H9 (cell line): ENCODE measurements around the gene PPP2R3A. TPM values are rescaled to one million over a fixed set of nuclear protein-coding genes. Genes with fewer than 3 reads are reported as not detected.

ENCODE experiments used
- DNase-seq: peaks from one replicate; pipeline ENCODE4 v3.0.0-alpha.2; 2017
- H2AFZ ChIP-seq: one replicate; pipeline ENCODE4 v1.6.1; 2013; ENCODE audit warnings: mild to moderate bottlenecking, low read length, control low read depth, moderate library complexity
- H2AK5ac ChIP-seq: 2 replicates; pipeline ENCODE4 v1.6.1; 2013; ENCODE audit warnings: low read length, control low read depth, mixed read lengths; ENCODE audit not compliant: insufficient read length
- H2BK120ac ChIP-seq: one replicate; pipeline ENCODE4 v1.6.1; 2013; ENCODE audit warnings: low read depth, mild to moderate bottlenecking, low read length, control low read depth, inconsistent platforms; ENCODE audit not compliant: poor library complexity, severe bottlenecking
- H2BK12ac ChIP-seq: 2 replicates; pipeline ENCODE4 v1.6.1; 2013; ENCODE audit warnings: low read length, control low read depth, mixed read lengths, low read depth; ENCODE audit not compliant: insufficient read length
- H2BK15ac ChIP-seq: 2 replicates; pipeline ENCODE4 v1.6.1; 2013; ENCODE audit warnings: low read depth, low read length, control low read depth
- H2BK20ac ChIP-seq: one replicate; pipeline ENCODE4 v1.6.1; 2013; ENCODE audit warnings: low read depth, mild to moderate bottlenecking, low read length, control low read depth, inconsistent platforms; ENCODE audit not compliant: poor library complexity, severe bottlenecking
- H2BK5ac ChIP-seq: 2 replicates; pipeline ENCODE4 v1.6.1; 2013; ENCODE audit warnings: low read length, control low read depth, mixed read lengths; ENCODE audit not compliant: insufficient read length
- H3K14ac ChIP-seq: 2 replicates; pipeline ENCODE4 v1.6.1; 2013; ENCODE audit warnings: low read length, control low read depth; ENCODE audit not compliant: insufficient read depth
- H3K18ac ChIP-seq: 2 replicates; pipeline ENCODE4 v1.6.1; 2013; ENCODE audit warnings: low read depth, mild to moderate bottlenecking, mixed read lengths, low read length, control low read depth; ENCODE audit not compliant: insufficient read length
- H3K23ac ChIP-seq: 2 replicates; pipeline ENCODE4 v1.6.1; 2013; ENCODE audit warnings: low read length, control low read depth, mixed read lengths, low read depth; ENCODE audit not compliant: insufficient read length
- H3K23me2 ChIP-seq: 2 replicates; pipeline ENCODE4 v1.6.1; 2013; ENCODE audit warnings: low read depth, mild to moderate bottlenecking, mixed read lengths, low read length, control low read depth; ENCODE audit not compliant: insufficient read length, poor library complexity, severe bottlenecking
- H3K27ac ChIP-seq: 2 replicates; pipeline ENCODE4 v1.5.1; 2013; ENCODE audit warnings: low read length, control low read depth, mixed read lengths, low read depth; ENCODE audit not compliant: insufficient read length
- H3K27me3 ChIP-seq: 2 replicates; pipeline ENCODE4 v1.6.1; 2013; ENCODE audit warnings: low read length, control low read depth, inconsistent platforms; ENCODE audit not compliant: insufficient read depth
- H3K4ac ChIP-seq: 2 replicates; pipeline ENCODE4 v1.6.1; 2013; ENCODE audit warnings: low read depth, mild to moderate bottlenecking, control low read depth, inconsistent platforms, low read length, moderate library complexity
- H3K4me1 ChIP-seq: 2 replicates; pipeline ENCODE4 v1.6.1; 2013; ENCODE audit warnings: low read length, control low read depth, inconsistent platforms; ENCODE audit not compliant: insufficient read depth
- H3K4me2 ChIP-seq: 2 replicates; pipeline ENCODE4 v1.6.1; 2013; ENCODE audit warnings: low read length, control low read depth, mixed read lengths; ENCODE audit not compliant: insufficient read length, insufficient read depth
- H3K56ac ChIP-seq: 2 replicates; pipeline ENCODE4 v1.6.1; 2013; ENCODE audit warnings: low read depth, mild to moderate bottlenecking, mixed read lengths, low read length, control low read depth; ENCODE audit not compliant: insufficient read length
- H3K79me1 ChIP-seq: 2 replicates; pipeline ENCODE4 v1.6.1; 2013; ENCODE audit warnings: low read depth, mild to moderate bottlenecking, moderate library complexity, low read length, control low read depth, inconsistent platforms; ENCODE audit not compliant: insufficient read depth, poor library complexity, severe bottlenecking
- H3K79me2 ChIP-seq: 2 replicates; pipeline ENCODE4 v1.6.1; 2013; ENCODE audit warnings: low read length, control low read depth, inconsistent platforms; ENCODE audit not compliant: insufficient read depth
- H3K9ac ChIP-seq: 2 replicates; pipeline ENCODE4 v1.6.1; 2013; ENCODE audit warnings: low read length, control low read depth, mixed read lengths; ENCODE audit not compliant: insufficient read length; ENCODE audit errors: extremely low read depth
- H3K9me3 ChIP-seq: one replicate; pipeline ENCODE4 v1.6.1; 2013; ENCODE audit warnings: low read depth, low read length, inconsistent platforms; ENCODE audit not compliant: control insufficient read depth
- H3T11ph ChIP-seq: one replicate; pipeline ENCODE4 v1.6.1; 2013; ENCODE audit warnings: mild to moderate bottlenecking, low read length, control low read depth, inconsistent platforms
- H4K20me1 ChIP-seq: one replicate; pipeline ENCODE4 v1.6.1; 2013; ENCODE audit not compliant: control insufficient read depth, insufficient read length, insufficient read depth
- H4K5ac ChIP-seq: 2 replicates; pipeline ENCODE4 v1.6.1; 2013; ENCODE audit warnings: low read depth, mild to moderate bottlenecking, mixed read lengths, low read length, control low read depth; ENCODE audit not compliant: insufficient read length
- H4K8ac ChIP-seq: replicated peaks from 2 replicates; pipeline ENCODE4 v1.6.1; 2013; ENCODE audit warnings: low read length, control low read depth, mixed read lengths, low read depth; ENCODE audit not compliant: insufficient read length
- H4K91ac ChIP-seq: 2 replicates; pipeline ENCODE4 v1.6.1; 2013; ENCODE audit warnings: low read depth, mild to moderate bottlenecking, moderate library complexity, mixed read lengths, low read length, control low read depth; ENCODE audit not compliant: insufficient read length
- H3K27ac Mint-ChIP-seq, 3 experiments: 2 replicates in 2 of 3; 3 replicates in 1 of 3; pipeline ENCODE4 v1.8.0; 2020 to 2021; ENCODE audit warnings: mixed read lengths in 3 of 3, mild to moderate bottlenecking in 1 of 3, moderate library complexity in 1 of 3
- H3K27me3 Mint-ChIP-seq: 2 replicates; pipeline ENCODE4 v1.8.0; 2021; ENCODE audit warnings: low read depth, mild to moderate bottlenecking, moderate library complexity, mixed read lengths
- H3K36me3 Mint-ChIP-seq, 3 experiments: 2 replicates in 2 of 3; 3 replicates in 1 of 3; pipeline ENCODE4 v1.8.0; 2020 to 2021; ENCODE audit warnings: low read depth in 3 of 3, mixed read lengths in 3 of 3; ENCODE audit not compliant: insufficient read depth in 1 of 3
- H3K4me1 Mint-ChIP-seq, 2 experiments: 2 replicates each; pipeline ENCODE4 v1.8.0; 2020; ENCODE audit warnings: mixed read lengths in 2 of 2
- H3K4me3 Mint-ChIP-seq, 2 experiments: 2 replicates in 1 of 2; 3 replicates in 1 of 2; pipeline ENCODE4 v1.8.0; 2020 to 2021; ENCODE audit warnings: mild to moderate bottlenecking in 2 of 2, mixed read lengths in 2 of 2, moderate library complexity in 1 of 2
- H3K9me3 Mint-ChIP-seq, 2 experiments: 2 replicates in 1 of 2; 3 replicates in 1 of 2; pipeline ENCODE4 v1.8.0; 2020; ENCODE audit warnings: mild to moderate bottlenecking in 2 of 2, mixed read lengths in 2 of 2, moderate library complexity in 1 of 2
- WGBS: extraction: QIAGEN DNeasy Blood & Tissue Kit; methylation state at CpG from one replicate; pipeline ENCODE4 v1.1.7; 2013; ENCODE audit warnings: missing lambda C conversion rate, low lambda C conversion rate, mixed read lengths; ENCODE audit not compliant: insufficient read length; ENCODE audit errors: extremely low coverage; 5-methylcytosine and 5-hydroxymethylcytosine counted together
- total RNA-seq: library from RNA; stranded (reverse); gene quantifications from 2 replicates; pipeline ENCODE4 v1.2.1, GENCODE V29; 2021
- TF ChIP-seq, protein P1 (sequence below): fragments of 200-600 bp; sonication (generic); conservative IDR thresholded peaks from 3 replicates; pipeline ENCODE4 v1.8.0; 2021; ENCODE audit warnings: antibody characterized with exemption, mild to moderate bottlenecking

The PPP2R3A gene
- total RNA-seq, 1 experiment from 2014 or later: 12.4 TPM

DNA sequence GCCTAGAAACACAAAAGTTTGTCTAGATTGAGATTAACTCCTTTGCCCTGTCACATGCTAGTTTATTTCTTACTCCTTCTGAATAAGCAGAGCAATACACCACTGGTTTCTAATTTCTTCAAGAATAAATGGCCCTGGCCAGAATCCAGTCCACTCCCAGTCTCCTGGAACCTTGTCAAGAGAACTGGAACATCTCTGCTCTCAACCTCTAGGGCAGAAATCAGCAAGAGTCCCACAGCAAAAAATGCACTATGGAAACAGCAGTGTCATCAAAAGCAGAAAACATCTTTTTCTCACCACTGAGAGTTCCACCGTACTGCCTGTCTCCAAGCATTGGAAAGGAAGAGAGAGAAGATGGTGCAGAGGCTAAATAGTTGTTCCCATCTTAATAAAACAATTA lies 35.9 kb upstream of the PPP2R3A start:
- Histone ChIP-seq H2BK5ac (no peak overlapping the region), H2AFZ (no peak overlapping the region)

More for the DNA sequence above, 35.9 kb upstream of the PPP2R3A start:
- Histone ChIP-seq H2AK5ac (no peak overlapping the region), H3K9me3 (no peaks in the 10 kb centered on the region), H3K23ac (no peak overlapping the region), H3K4me1 (no peaks in the 10 kb centered on the region), H2BK120ac (no peak overlapping the region), H4K20me1 (no peaks in the 10 kb centered on the region), H3K4me2 (no peak overlapping the region), H3K23me2 (no peaks in the 10 kb centered on the region), H3K9ac (no peak overlapping the region), H3K27me3 (no peaks in the 10 kb centered on the region), H4K8ac (no peak overlapping the region), H3K27ac (no peak overlapping the region), H4K91ac (no peak overlapping the region), H3K56ac (no peak overlapping the region), H2BK20ac (no peak overlapping the region), H3K18ac (no peak overlapping the region), H4K5ac (no peak overlapping the region), H3K79me1 (no peaks in the 10 kb centered on the region), H3K14ac (no peak overlapping the region), H3K4ac (no peak overlapping the region), H2BK15ac (no peak overlapping the region), H3T11ph (no peak overlapping the region), H2BK12ac (no peak overlapping the region), H3K79me2 (no peaks in the 10 kb centered on the region)
- TF ChIP-seq, protein P1, sequence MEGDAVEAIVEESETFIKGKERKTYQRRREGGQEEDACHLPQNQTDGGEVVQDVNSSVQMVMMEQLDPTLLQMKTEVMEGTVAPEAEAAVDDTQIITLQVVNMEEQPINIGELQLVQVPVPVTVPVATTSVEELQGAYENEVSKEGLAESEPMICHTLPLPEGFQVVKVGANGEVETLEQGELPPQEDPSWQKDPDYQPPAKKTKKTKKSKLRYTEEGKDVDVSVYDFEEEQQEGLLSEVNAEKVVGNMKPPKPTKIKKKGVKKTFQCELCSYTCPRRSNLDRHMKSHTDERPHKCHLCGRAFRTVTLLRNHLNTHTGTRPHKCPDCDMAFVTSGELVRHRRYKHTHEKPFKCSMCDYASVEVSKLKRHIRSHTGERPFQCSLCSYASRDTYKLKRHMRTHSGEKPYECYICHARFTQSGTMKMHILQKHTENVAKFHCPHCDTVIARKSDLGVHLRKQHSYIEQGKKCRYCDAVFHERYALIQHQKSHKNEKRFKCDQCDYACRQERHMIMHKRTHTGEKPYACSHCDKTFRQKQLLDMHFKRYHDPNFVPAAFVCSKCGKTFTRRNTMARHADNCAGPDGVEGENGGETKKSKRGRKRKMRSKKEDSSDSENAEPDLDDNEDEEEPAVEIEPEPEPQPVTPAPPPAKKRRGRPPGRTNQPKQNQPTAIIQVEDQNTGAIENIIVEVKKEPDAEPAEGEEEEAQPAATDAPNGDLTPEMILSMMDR: no peak
- H3K4me3 Mint-ChIP-seq: no peak overlapping the region
- no peaks in the 10 kb centered on the region for H3K36me3 Mint-ChIP-seq
- H3K9me3 Mint-ChIP-seq: peaks cover 0 to 1% of the 10 kb centered on the region in 2 experiments; a peak in 1 of 5 replicates
- H3K4me1 Mint-ChIP-seq: peaks cover 5 to 6% of the 10 kb centered on the region in 2 experiments
- WGBS: no CpG with 5 or more reads among the region's 1 CpG
- DNase-seq: no peak
- no peaks in the 10 kb centered on the region for H3K27me3 Mint-ChIP-seq
- no peak overlapping the region for H3K27ac Mint-ChIP-seq
